Mammary epithelial cell (primary cell): Measurements from ENCODE around the gene UBAP2.

Source experiments
- CTCF ChIP-seq, 2 donors: IDR thresholded peaks in 1 of 2; conservative IDR thresholded peaks in 1 of 2; 2 replicates each; pipeline ENCODE4 v1.5.1; 2011 to 2012; ENCODE audit warnings: inconsistent platforms in 2 of 2, low read length in 2 of 2, mild to moderate bottlenecking in 2 of 2, control low read depth in 1 of 2, low read depth in 1 of 2; ENCODE audit not compliant: insufficient read depth in 1 of 2; ENCODE audit errors: extremely low read depth in 1 of 2
- EZH2 ChIP-seq: IDR thresholded peaks from 2 replicates; pipeline ENCODE4 v1.6.1; 2012; ENCODE audit warnings: low read length, inconsistent platforms, borderline replicate concordance

- no peak for TF ChIP-seq CTCF (conservative IDR thresholded peaks at IDR 0.05 in 1 of 2, IDR thresholded peaks at IDR 0.05 in 1 of 2; ENCODE audit: extremely low read depth in 1 of 2, insufficient read depth in 1 of 2, low read depth in 1 of 2, low read length in 2 of 2)
- TF ChIP-seq EZH2 = no peak
Observed at GRCh38 chr9:34069831-34070230, 21.1 kb upstream of the UBAP2 start.
